Cardiac septum (tissue), 1 donor: ENCODE measurements around the gene FYCO1. TPM values are rescaled to one million over a fixed set of nuclear protein-coding genes. Genes with fewer than 3 reads are reported as not detected.
"Not testable (repeated sequence)": the region's sequence is repeated elsewhere in the genome, so short reads cannot be mapped to it uniquely, and the experiment has no call there.

Experiments
- DNase-seq: peaks from one replicate; pipeline ENCODE4 v3.0.0-alpha.2; 2020; ENCODE audit warnings: low spot score
- intact Hi-C: fragments of 100-400 bp; cut with DNase I; formaldehyde crosslinking; loops from one replicate; pipeline ENCODE4 v1.14.0; 2022
- total RNA-seq: library from RNA; stranded (reverse); fragmentation: NEBNext Ultra II Directional; extraction: Animal tissue kit (Norgen Biotek cat#: 25700); gene quantifications from one replicate; pipeline ENCODE4 v1.2.1, GENCODE V29; 2021
- donor health status: DM: no; HTN: no; CAD: no.

The FYCO1 gene
- total RNA-seq, 1 donor from 2014 or later: 129 TPM

DNA sequence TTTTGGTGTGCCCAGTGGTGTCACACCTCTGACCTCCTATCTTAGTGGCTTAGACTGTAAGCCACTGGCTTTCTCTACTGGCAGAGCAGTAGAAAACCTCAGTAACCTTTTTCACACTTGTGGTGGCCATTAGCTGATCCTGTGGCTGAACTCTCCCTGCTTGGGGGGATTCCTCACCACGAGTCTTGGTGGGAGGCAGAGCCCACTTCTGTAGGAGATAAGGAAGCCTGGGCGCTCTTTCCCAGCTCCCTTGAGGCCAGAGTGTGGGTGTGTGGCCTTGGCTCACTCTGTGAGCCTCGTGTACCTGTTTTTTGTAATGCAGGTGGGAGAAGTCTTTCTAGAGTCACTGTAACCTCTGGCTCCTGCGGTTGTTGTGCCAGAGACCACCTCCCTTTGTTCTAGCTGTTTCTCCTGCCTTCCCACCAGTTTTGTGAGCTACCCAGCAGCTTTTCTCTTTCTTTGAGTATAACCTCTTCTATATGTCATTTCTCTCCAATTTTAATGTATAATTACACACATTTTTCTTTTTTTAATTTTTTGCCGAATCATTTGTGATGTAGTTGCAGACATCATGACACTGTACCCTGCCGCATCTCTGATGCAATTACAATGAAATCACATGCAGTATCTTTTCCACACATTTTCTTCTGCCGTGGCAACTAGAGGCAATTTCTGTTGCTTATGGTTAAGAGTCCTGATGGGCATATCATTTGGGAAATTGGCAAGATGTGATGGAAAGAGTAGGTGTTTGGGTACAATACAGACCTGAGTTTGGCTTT is 17.9 kb upstream of the FYCO1 start:
- no peak for DNase-seq
- intact Hi-C loops: no loop called here

DNA sequence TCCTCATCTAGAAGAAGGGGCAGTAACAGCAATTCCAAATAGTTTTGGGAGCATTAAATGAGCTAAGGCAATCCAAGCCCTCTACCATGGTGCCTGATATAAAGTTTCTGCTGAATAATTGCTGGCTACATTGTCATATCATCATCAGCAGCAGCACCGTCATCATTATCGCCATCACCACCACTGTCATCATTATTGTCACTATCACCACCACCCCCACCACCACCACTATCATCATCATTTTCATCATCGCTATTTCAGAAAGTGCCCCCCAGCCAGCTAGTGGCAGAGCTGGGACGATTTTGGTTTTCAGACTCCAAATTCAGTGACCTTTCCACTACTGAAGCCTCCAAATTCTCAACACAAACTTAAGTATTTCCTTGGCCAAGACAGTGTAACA is 16.6 kb upstream of the FYCO1 start:
- intact Hi-C loops: no loop called here
- DNase-seq: no peak

DNA sequence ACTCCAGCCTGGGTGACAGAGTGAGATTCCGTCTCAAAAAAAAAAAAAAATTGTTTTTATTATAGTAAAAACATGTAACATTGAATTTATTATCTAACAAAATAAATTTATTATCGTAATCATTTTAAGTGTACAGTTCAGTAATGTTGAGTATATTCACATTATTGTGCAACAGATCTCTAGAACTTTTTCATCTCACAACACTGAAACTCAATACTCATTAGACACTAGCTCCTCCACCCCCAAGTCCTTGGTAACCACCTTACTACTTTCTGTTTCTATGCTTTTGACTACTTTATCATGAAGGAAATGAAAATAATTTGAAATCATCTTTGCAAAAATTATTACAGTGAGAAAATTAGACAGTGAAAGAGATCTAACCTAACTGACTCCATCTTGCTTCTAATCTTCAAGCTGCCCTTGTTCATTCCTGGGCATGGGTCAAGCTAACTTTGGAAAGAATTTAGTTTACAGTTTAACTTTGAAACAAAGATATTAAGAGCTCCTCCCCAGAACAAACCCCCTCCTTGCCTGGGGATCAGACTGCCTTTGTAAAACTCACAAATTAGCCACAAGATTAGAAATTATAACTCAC is 15.0 kb upstream of the FYCO1 start:
- intact Hi-C loops: no loop called here
- DNase-seq: no peak

DNA sequence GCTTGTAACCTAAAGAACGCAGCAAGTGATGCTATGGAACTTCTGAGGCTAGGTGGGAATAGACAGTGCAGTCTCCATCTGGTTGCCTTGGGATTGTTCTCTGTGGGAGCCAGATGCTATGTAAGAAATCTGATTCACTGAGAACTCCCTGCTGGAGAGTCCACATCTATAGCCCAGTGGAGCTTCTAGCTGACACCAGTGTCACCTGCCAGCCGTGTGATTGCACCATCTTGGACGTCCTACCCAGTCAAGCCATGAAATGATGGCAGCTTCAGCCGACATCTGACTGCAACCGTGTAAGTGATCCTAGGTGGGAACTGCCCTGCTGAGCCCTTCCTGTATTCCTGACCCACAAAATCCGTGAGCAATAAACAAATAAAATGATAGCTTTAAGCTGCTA is 12.4 kb upstream of the FYCO1 start:
- intact Hi-C loops: no loop called here
- DNase-seq: no peak

DNA sequence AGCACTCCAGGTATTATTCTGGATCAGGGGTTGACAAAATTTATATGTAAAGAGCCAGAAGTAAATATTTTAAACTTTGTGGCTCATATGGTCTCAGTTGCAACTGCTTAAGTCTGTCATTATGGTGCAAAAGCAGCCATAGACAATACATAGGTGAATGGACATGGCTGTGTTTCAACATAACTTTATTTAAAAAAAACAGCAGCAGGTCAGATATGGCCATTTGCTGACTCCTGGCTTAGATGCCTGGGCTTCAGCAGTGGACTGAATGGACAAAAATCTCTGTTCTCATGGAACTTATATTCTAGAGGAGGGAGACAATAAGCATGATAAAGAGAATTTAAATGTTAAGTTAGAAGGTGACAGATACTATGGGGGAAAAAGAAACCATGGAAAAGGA is 11.7 kb upstream of the FYCO1 start:
- intact Hi-C loops: no loop called here
- no peak for DNase-seq

DNA sequence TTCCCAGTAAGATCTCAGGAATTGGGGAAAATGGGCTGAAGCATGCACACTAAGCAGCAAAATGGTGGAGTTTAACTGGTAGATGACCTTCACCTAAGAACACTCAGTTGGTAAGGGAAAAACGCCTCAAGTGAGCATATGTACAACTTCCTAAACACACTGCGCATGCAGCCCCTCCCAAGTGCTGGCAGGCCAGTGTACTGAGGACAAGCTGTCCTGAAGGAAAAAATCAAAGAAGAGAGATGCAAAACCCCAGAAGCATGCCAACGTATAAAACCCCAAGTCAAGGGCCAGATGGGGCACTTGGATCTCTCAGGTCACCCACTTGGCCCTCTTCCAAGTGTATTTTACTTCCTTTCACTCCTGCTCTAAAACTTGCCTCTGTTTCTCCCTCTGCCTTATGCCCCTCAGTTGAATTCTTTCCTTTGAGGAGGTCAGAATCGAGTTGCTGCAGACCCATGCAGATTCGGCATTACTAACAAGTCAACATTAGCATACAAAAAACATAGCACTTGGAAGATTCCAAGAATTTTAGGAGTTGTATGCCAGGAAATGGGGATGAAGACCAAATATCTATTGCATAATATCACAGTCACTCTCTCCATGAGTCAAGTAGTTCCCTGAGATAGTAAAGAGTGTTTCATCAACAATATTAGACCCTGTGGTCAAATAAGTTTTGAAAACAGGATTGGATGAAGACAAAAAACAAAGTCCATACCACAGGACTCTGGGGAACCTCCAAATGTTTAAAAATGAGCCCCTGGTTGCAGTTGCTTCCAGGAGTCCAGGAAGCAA is 10.8 kb upstream of the FYCO1 start:
- intact Hi-C loops: no loop called here
- peak; percentile 36 for DNase-seq

- intact Hi-C loops: not testable (repeated sequence)
Measured at GRCh38 chr3:46003706-46004105, 8.1 kb upstream of the FYCO1 start.

DNA sequence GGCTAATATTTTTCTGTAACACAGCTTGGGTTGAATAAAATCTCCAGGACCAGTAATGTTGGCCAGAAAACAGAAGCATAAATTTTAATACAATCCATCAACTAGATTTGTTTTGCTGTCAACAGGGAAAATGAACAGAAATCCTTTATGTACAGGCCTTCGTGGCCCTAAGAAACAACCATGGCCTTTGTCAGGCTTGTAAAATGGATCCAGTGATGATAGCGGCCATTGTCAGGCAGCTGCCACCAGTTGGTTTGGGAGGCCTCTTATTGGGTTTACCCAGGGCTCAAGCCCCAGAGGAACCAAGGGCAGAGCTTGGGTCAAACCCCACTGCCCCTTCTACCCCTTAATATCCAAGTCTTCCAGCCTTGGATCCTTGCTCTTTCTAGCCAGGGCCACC is 5.6 kb upstream of the FYCO1 start:
- intact Hi-C loops: no loop called here
- no peak for DNase-seq

More at GRCh38 chr3:46003706-46004105, 8.1 kb upstream of the FYCO1 start:
- not testable (repeated sequence) for DNase-seq

- no peak for DNase-seq
- intact Hi-C loops: no loop called here
Measured at GRCh38 chr3:45997942-45998341, 2.3 kb upstream of the FYCO1 start.

GRCh38 chr3:45997499-45997898 is 1.9 kb upstream of the FYCO1 start:
- DNase-seq, intact Hi-C loops: not testable (repeated sequence)

- intact Hi-C loops: no loop called here
- no peak for DNase-seq
Measured at GRCh38 chr3:45994419-45995235, 997 bp downstream of the FYCO1 start.

- DNase-seq: no peak
- intact Hi-C loops: loop anchor here (2.0 kb wide), 1 partner anchor 69 kb away; no protein-coding TSS in a partner anchor
Measured at GRCh38 chr3:45993421-45994027, 2.1 kb downstream of the FYCO1 start.

DNA sequence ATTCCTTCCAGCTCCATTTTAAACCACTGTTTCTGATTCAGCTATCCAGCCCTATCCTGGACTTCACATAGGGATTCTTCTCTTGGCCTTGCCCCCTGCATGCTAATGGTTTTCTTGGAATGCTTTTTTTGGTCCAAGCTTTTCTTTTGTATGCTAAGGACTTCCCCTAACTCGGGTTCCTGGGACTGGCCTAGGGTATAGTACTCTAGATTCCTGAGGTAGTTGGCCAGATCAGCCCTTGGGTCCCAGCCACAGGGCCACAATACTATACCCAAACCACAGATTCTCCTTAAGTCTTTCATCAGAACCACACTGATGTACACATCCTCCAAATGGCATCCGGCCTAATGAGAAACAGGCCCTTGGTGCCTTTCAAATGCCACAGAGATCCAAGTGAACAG is 2.8 kb downstream of the FYCO1 start:
- no peak for DNase-seq
- intact Hi-C loops: loop anchor here (2.0 kb wide), 1 partner anchor 70 kb away; no protein-coding TSS in a partner anchor

GRCh38 chr3:45992133-45992729 is 3.4 kb downstream of the FYCO1 start:
- intact Hi-C loops: loop anchor here (2.0 kb wide), 1 partner anchor 71 kb away; no protein-coding TSS in a partner anchor

GRCh38 chr3:45991341-45991740 is 4.3 kb downstream of the FYCO1 start:
- intact Hi-C loops: no loop called here
- no peak for DNase-seq

More at GRCh38 chr3:45992133-45992729, 3.4 kb downstream of the FYCO1 start:
- no peak for DNase-seq

DNA sequence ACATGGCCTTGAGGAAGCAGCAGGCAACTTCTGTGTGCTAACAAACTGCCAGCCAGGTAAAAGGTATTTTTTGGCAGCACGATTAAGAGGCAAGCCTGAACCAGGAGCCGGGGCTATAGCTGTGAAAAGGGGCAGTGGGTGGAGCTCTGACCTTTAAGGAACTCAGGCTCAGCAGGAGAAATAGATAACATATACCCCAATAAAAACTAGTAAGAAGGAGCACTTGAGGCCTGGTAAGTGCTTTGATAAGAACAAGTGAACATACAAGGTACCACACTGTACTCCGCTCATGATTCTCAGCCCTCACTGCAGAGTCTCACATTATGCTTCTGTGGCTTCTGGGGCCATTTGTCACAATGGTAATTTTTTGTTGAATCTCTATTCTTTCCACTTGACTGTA is 5.4 kb downstream of the FYCO1 start:
- DNase-seq: no peak
- intact Hi-C loops: no loop called here

DNA sequence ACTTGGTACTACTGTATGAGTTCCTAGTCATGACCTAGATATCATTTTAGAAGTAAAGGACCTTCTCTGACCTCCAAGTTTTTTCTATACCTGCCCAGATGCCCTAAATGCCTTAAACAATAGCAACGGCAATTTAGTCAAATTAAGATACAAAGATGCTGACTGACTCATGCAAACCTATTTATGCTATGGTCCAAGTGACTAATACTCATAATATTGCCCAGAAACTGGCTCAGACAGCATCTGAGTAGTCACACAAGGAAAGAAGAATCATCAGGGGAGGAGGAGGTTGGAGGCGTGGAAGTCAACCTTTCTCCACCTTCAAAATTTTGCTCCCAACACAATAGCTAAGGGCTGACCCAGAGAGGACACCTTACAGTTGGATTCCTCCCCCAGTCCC is 6.8 kb downstream of the FYCO1 start:
- intact Hi-C loops: no loop called here
- DNase-seq: no peak

DNA sequence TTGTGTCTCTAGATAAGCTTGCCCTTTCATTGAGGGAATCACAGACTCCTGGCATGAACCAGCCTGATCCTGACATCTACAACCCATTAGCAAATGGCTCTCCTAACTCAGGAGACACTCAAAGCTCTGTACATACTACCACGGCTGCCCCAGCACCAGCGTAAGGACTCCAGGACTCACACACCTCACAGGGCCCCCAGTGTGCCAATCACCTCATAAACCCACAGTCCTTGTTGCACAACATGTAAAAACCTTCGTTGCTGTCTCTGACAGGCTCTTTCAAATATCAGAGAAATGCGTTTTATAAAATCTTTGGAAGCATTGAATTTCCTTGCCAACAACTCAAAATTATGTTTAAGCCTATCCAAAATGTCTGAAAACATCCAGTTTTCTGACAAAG is 7.3 kb downstream of the FYCO1 start:
- intact Hi-C loops: no loop called here
- no peak for DNase-seq
